CD4-positive, alpha-beta T cell (primary cell): ENCODE data around the gene CAMTA1. TPM values are rescaled to one million over a fixed set of nuclear protein-coding genes. Genes with fewer than 3 reads are reported as not detected.
"Not testable (repeated sequence)": the region's sequence is repeated elsewhere in the genome, so short reads cannot be mapped to it uniquely, and the experiment has no call there.

ENCODE experiments used
- ATAC-seq: fragments of 200-7000 bp; cut with Tn5 transposase; one replicate; pipeline ENCODE4 v1.10.0; 2022; ENCODE audit warnings: mild to moderate bottlenecking; ENCODE audit not compliant: poor library complexity
- CTCF ChIA-PET: fragments of 350-600 bp; sonication (Branson Sonifier 250); formaldehyde crosslinking; loops from one replicate; lab custom pipeline; 2021; ENCODE audit warnings: antibody characterized with exemption, inconsistent platforms; lab: Charles Lee
- POLR2A ChIA-PET: fragments of 350-600 bp; sonication (Branson Sonifier 250); formaldehyde crosslinking; loops from one replicate; lab custom pipeline; 2021; ENCODE audit warnings: antibody characterized with exemption, inconsistent platforms; lab: Charles Lee
- DNase-seq, 14 experiments: peaks; one replicate each; pipeline ENCODE4 v3.0.0-alpha.2; 2013 to 2020; ENCODE audit warnings: mixed read lengths in 2 of 14
- H3K27ac ChIP-seq, 2 donors: one replicate each; pipeline versions ENCODE4 v1.5.1 to v1.7.0; 2013; ENCODE audit warnings: low read length in 2 of 2, low read depth in 1 of 2, mild to moderate bottlenecking in 1 of 2
- H3K27me3 ChIP-seq, 2 experiments: 1 replicate in 1 of 2; 2 replicates in 1 of 2; pipeline versions ENCODE4 v1.6.1 to v1.7.0; 2013; ENCODE audit warnings: low read length in 2 of 2, control low read depth in 1 of 2, mild to moderate bottlenecking in 1 of 2, moderate library complexity in 1 of 2; ENCODE audit not compliant: insufficient read depth in 2 of 2, control insufficient read depth in 1 of 2
- H3K36me3 ChIP-seq: one replicate; pipeline ENCODE4 v1.6.1; 2013; ENCODE audit warnings: low read length, control low read depth; ENCODE audit not compliant: insufficient read depth
- H3K4me1 ChIP-seq: one replicate; pipeline ENCODE4 v1.6.1; 2013; ENCODE audit warnings: low read length, control low read depth; ENCODE audit not compliant: insufficient read depth
- H3K4me3 ChIP-seq: one replicate; pipeline ENCODE4 v1.5.1; 2013; ENCODE audit warnings: mild to moderate bottlenecking, low read length, moderate library complexity
- H3K9me3 ChIP-seq, 2 experiments: 1 replicate in 1 of 2; 2 replicates in 1 of 2; pipeline versions ENCODE4 v1.6.1 to v1.7.0; 2013; ENCODE audit warnings: low read length in 2 of 2, mild to moderate bottlenecking in 2 of 2, control low read depth in 1 of 2, moderate library complexity in 1 of 2; ENCODE audit not compliant: control insufficient read depth in 1 of 2, insufficient read depth in 1 of 2
- H3K27ac Mint-ChIP-seq: one replicate; pipeline ENCODE4 v1.8.0; 2020; ENCODE audit warnings: mixed read lengths
- H3K27me3 Mint-ChIP-seq: one replicate; pipeline ENCODE4 v1.8.0; 2021; ENCODE audit warnings: mixed read lengths
- H3K36me3 Mint-ChIP-seq: one replicate; pipeline ENCODE4 v1.8.0; 2021; ENCODE audit warnings: low read depth, mixed read lengths
- H3K4me1 Mint-ChIP-seq: one replicate; pipeline ENCODE4 v1.8.0; 2021; ENCODE audit warnings: low read depth, mixed read lengths
- H3K4me3 Mint-ChIP-seq: one replicate; pipeline ENCODE4 v1.8.0; 2020; ENCODE audit warnings: mild to moderate bottlenecking, mixed read lengths
- H3K9me3 Mint-ChIP-seq: one replicate; pipeline ENCODE4 v1.8.0; 2020; ENCODE audit warnings: mixed read lengths
- CTCF ChIP-seq: fragments of 200-600 bp; IDR thresholded peaks from one replicate; pipeline ENCODE4 v1.8.0; 2022; ENCODE audit warnings: antibody characterized with exemption, mild to moderate bottlenecking
- intact Hi-C, 2 experiments: fragments of 100-400 bp; cut with DNase I in 1 of 2; cut with micrococcal nuclease in 1 of 2; formaldehyde crosslinking; loops; one replicate each; pipeline versions ENCODE4 v1.15.1 to v1.9.0; 2023 to 2025; cut with DNase I, micrococcal nuclease
- total RNA-seq, 174 experiments: library from RNA in 2 of 174; stranded (reverse) in 2 of 174; gene quantifications; one replicate each; pipeline ENCODE4 v1.2.3 and lab custom pipeline; 2021 to 2026

CAMTA1 gene
- total RNA-seq, 2 experiments from 2014 or later, result 38.6 to 39.3 TPM

GRCh38 chr1:6827630-6828165, 42.4 kb downstream of the CAMTA1 start:
- no peaks in the 10 kb centered on the region for H3K27me3 ChIP-seq
- DNase-seq (no peak), ATAC-seq (no peak)
- no peaks in the 10 kb centered on the region for H3K9me3 Mint-ChIP-seq
- no peaks in the 10 kb centered on the region for H3K4me1 ChIP-seq
- ChIA-PET CTCF (interaction anchor here (1.1 kb wide), 1 partner anchor 9 kb away, joined by 4 read pairs; no protein-coding TSS in a partner anchor), POLR2A (interaction anchor here (0.7 kb wide), 1 partner anchor 22 kb away, joined by 4 read pairs; no protein-coding TSS in a partner anchor)
- intact Hi-C loops, result no loop called here
- peaks cover 14% of the 10 kb centered on the region for H3K36me3 ChIP-seq
- H3K4me3 Mint-ChIP-seq, result no peak overlapping the region
- no peak overlapping the region for H3K27ac ChIP-seq
- peaks cover 45% of the 10 kb centered on the region for H3K4me1 Mint-ChIP-seq
- no peaks in the 10 kb centered on the region for H3K27me3 Mint-ChIP-seq
- no peak overlapping the region for H3K4me3 ChIP-seq
- peaks cover 52% of the 10 kb centered on the region for H3K36me3 Mint-ChIP-seq
- no peak overlapping the region for H3K27ac Mint-ChIP-seq
- TF ChIP-seq CTCF, result no peak
- no peaks in the 10 kb centered on the region for H3K9me3 ChIP-seq

- Mint-ChIP-seq H3K9me3 (no peaks in the 10 kb centered on the region), H3K27ac (no peak overlapping the region), H3K27me3 (no peaks in the 10 kb centered on the region), H3K36me3 (peaks cover 64% of the 10 kb centered on the region), H3K4me3 (no peak overlapping the region), H3K4me1 (peaks cover 30% of the 10 kb centered on the region)
- TF ChIP-seq CTCF, result no peak
- H3K9me3 ChIP-seq, result no peaks in the 10 kb centered on the region
- peaks cover 14% of the 10 kb centered on the region for H3K36me3 ChIP-seq
- H3K4me3 ChIP-seq, result no peak overlapping the region
- DNase-seq, result no peak
- POLR2A ChIA-PET, result no interaction called here
- H3K27ac ChIP-seq, result no peak overlapping the region
- no peaks in the 10 kb centered on the region for H3K4me1 ChIP-seq
- CTCF ChIA-PET, result no interaction called here
- no peaks in the 10 kb centered on the region for H3K27me3 ChIP-seq
- intact Hi-C loops, result no loop called here
- no peak for ATAC-seq
Observed at GRCh38 chr1:6831366-6831765, 46.1 kb downstream of the CAMTA1 start.

- H3K36me3 ChIP-seq, result peaks cover 17% of the 10 kb centered on the region
- Mint-ChIP-seq H3K4me1 (peaks cover 32% of the 10 kb centered on the region), H3K36me3 (peaks cover 61% of the 10 kb centered on the region)
- H3K9me3 ChIP-seq, DNase-seq, H3K4me1 ChIP-seq, CTCF ChIA-PET, POLR2A ChIA-PET, H3K27ac Mint-ChIP-seq, H3K4me3 ChIP-seq, H3K4me3 Mint-ChIP-seq, H3K27me3 ChIP-seq, H3K27me3 Mint-ChIP-seq, ATAC-seq, H3K9me3 Mint-ChIP-seq, intact Hi-C loops, H3K27ac ChIP-seq: not testable (repeated sequence)
Observed at GRCh38 chr1:6832006-6832405, 46.8 kb downstream of the CAMTA1 start.
